ENCODE measurements around the gene CFP.
"Not testable (repeated sequence)": the region's sequence is repeated elsewhere in the genome, so short reads cannot be mapped to it uniquely, and the experiment has no call there.

CFP gene

DNA sequence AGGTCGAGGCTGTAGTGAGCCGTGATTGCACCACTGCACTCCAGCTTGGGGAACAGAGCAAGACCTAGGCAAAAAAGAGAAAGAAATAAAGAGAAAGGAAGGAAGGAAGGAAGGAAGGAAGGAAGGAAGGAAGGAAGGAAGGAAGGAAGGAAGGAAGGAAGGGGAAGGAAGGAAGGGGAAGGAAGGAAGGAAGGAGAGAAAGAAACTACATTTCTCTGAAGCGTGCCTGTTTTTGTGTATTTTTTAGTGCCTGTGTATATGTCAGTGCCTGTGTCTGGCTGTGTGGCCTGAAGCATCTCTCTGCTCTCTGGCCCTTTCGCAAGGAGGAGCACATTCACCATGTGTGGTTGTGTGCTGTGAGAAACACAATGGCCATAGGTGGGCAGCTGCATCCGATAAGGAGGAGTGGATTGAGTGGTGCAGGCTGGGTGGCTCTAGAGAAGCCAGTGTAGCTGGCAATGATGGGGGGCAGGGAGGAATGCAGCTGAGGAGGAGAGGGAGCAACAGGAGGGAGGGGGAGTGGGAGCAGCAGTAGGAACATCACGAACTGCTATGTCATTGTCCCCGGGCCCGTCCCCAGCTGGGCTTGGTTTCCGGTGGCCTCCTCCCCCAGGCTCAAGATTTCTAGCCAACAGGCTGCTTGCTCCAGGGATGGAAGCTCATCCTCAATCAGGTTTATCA, 21.5 kb downstream of the CFP start:
- DNase-seq (ENCODE audit: low read depth): no peak
- H3K4me3 ChIP-seq (ENCODE audit: control insufficient read depth, low read depth, low read length): no peak overlapping the region
- TF ChIP-seq, protein P1, sequence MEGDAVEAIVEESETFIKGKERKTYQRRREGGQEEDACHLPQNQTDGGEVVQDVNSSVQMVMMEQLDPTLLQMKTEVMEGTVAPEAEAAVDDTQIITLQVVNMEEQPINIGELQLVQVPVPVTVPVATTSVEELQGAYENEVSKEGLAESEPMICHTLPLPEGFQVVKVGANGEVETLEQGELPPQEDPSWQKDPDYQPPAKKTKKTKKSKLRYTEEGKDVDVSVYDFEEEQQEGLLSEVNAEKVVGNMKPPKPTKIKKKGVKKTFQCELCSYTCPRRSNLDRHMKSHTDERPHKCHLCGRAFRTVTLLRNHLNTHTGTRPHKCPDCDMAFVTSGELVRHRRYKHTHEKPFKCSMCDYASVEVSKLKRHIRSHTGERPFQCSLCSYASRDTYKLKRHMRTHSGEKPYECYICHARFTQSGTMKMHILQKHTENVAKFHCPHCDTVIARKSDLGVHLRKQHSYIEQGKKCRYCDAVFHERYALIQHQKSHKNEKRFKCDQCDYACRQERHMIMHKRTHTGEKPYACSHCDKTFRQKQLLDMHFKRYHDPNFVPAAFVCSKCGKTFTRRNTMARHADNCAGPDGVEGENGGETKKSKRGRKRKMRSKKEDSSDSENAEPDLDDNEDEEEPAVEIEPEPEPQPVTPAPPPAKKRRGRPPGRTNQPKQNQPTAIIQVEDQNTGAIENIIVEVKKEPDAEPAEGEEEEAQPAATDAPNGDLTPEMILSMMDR (conservative IDR thresholded peaks at IDR 0.05; ENCODE audit: control insufficient read depth, insufficient read depth, low read depth, low read length): no peak

DNA sequence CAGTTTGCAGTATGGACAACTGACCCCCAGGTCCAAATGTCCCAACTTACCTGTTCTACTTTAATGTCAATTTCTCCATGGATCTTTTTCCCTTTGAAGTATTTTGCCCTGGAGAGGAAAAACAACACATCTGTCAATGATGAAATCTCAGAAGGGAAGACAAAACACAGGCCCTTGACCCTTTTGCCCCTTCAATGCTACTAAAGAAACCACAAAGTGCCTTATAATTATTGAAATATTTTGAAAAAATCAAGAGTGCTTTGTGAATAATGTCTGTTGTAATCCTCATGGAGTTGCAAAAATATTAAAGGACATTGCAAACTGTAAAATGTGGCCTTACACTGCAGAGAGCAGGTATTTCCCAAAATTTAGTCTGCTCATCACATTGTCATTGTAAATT, 22.6 kb downstream of the CFP start:
- peak; percentile 52 for DNase-seq (ENCODE audit: low read depth)
- no peak overlapping the region for H3K4me3 ChIP-seq (ENCODE audit: control insufficient read depth, low read depth, low read length)
- TF ChIP-seq, protein P1 (conservative IDR thresholded peaks at IDR 0.05; ENCODE audit: control insufficient read depth, insufficient read depth, low read depth, low read length): no peak

DNA sequence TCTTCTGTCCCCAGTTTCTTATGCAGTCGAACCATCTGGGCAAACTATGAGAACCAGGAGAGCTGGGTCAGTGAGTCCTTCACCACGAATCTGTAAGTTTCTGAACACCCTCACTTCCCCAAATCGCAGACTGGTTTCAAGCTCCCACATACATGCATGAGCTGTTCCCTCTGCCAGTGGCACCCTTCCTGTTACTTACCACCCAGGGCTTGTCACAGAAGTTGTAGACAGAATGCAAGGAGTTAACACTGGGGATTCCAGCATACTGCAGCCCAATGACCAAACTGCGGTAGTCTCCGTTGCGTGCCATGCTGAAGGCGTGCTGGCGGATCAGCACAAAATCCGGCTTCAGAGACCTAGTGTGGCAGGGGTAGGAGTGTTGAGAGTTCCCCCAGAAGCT, 24.7 kb downstream of the CFP start:
- TF ChIP-seq, protein P1 (conservative IDR thresholded peaks at IDR 0.05; ENCODE audit: control insufficient read depth, insufficient read depth, low read depth, low read length): no peak
- no peak for DNase-seq (ENCODE audit: low read depth)
- H3K4me3 ChIP-seq (ENCODE audit: control insufficient read depth, low read depth, low read length): no peak overlapping the region

DNA sequence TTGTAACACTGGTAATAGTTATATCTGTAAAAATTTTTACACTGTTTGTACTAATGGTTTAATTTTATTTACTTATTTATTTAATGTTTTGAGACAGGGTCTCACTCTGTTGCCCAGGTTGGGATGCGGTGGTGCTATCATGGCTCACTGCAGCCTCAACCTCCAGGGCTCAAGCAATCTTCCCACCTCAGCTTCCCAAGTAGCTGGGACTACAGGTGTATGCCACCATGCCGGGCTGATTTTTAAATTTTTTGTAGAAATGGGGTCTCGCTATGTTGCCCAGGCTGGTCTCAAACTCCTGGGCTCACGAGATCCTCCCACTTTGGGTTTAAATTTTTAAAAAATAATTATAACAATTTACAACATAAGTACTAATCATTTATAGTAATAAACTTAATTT, 26.6 kb downstream of the CFP start:
- DNase-seq (ENCODE audit: low read depth); H3K4me3 ChIP-seq (ENCODE audit: control insufficient read depth, low read depth, low read length): not testable (repeated sequence)

DNA sequence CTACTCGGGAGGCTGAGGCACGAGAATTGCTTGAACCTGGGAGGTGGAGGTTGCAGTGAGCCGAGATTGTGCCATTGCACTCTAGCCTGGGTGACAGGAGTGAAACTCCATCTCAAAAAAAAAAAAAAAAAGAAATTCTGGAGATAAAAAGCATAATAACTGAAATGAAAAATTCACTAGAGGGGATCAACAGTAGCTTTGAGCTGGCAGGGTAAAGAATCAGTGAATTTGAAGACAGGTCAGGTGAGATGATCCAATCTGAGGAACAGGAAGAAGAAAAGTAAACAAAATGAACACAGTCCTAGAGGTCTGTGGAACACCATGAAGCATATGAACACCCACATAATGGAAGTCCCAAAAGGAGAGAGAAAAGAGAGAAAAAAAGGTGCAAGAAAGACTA, 32.5 kb downstream of the CFP start:
- no peak for DNase-seq (ENCODE audit: low read depth)
- TF ChIP-seq, protein P1 (conservative IDR thresholded peaks at IDR 0.05; ENCODE audit: control insufficient read depth, insufficient read depth, low read depth, low read length): no peak
- no peak overlapping the region for H3K4me3 ChIP-seq (ENCODE audit: control insufficient read depth, low read depth, low read length)

DNA sequence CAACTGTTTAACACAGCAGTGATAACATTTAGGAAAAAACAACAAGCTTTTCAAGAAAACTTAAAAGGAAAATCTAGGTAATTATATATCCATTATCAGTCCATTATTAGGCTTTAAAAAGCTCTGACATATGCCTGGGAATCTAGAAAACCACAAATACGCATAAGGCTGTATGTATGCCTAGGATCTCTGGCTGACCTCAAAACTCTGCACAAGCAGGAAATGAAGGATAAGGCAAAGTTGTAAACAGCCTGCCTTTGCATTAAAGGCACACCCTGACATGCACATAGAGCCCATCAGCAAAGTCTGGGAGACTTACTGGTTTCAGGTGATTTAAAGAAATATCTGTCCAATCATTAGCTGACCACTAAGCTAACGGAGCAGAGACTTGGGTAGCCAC, 33.5 kb downstream of the CFP start:
- TF ChIP-seq, protein P1 (conservative IDR thresholded peaks at IDR 0.05; ENCODE audit: control insufficient read depth, insufficient read depth, low read depth, low read length): no peak
- peak; percentile 60 for DNase-seq (ENCODE audit: low read depth)
- no peak overlapping the region for H3K4me3 ChIP-seq (ENCODE audit: control insufficient read depth, low read depth, low read length)

- TF ChIP-seq, protein P1 (conservative IDR thresholded peaks at IDR 0.05; ENCODE audit: control insufficient read depth, insufficient read depth, low read depth, low read length): no peak
Measured at GRCh38 chrX:47595716-47596251, 33.9 kb downstream of the CFP start.

More at GRCh38 chrX:47595716-47596251, 33.9 kb downstream of the CFP start:
- H3K4me3 ChIP-seq (ENCODE audit: control insufficient read depth, low read depth, low read length): no peak overlapping the region
- peak; percentile 85 for DNase-seq (ENCODE audit: low read depth)

Measured in fibroblast of mammary gland (primary cell).